Activated CD8-positive, alpha-beta memory T cell treated with anti-CD3 and anti-CD28 coated beads, Interleukin-2, amount 50 U/mL, for 4 hours (primary cell): ENCODE data around the gene POLA1.
"Not testable (repeated sequence)": the region's sequence is repeated elsewhere in the genome, so short reads cannot be mapped to it uniquely, and the experiment has no call there.

Experiments
- DNase-seq: peaks from one replicate; pipeline ENCODE4 v3.0.0-alpha.2; 2020

The POLA1 gene

GRCh38 chrX:24799565-24799964, 105.8 kb downstream of the POLA1 start:
- no peak for DNase-seq

DNA sequence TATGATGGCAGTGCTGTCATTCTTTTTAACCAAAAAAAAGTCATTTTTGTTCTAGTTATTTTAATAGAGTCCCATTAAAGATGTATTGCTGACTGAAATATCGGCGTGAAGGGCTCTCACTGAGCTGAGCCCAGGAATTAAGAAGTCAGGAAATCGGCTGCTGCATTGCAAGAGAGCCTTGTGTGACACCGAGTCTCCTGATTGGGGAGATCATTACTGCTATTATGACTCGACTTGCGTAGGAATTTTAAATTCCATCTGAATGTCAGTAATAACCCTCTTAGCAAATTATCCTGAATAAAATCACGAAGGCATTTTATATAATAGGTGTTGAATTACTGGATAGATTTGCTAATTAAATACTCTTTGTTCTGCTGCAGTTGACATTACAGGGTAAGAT, 111.5 kb downstream of the POLA1 start:
- no peak for DNase-seq

- DNase-seq = not testable (repeated sequence)
Measured at GRCh38 chrX:24819807-24820206, 126.1 kb downstream of the POLA1 start.

DNA sequence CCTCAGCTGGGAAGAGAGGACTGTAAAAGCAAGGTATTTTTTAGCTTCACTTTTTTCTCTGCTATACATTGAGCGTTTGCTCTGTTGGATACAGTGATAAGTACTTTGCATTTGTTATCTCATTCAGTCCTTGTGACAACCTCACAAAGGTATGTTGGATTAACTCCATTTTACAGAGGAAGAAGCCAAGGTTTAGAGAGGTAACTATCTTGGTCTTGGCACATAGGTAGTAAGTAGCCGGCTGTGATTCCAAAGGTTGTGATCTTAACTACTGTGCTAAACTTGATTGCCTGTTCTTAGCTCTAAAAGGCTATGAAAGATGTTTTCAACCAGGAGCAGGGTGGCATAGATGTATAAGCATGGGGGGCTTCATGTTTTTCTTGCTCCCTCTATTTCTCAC, 134.4 kb downstream of the POLA1 start:
- no peak for DNase-seq

- no peak for DNase-seq
Measured at GRCh38 chrX:24828600-24828999, 134.9 kb downstream of the POLA1 start.

GRCh38 chrX:24833695-24834094, 140.0 kb downstream of the POLA1 start:
- DNase-seq = no peak

GRCh38 chrX:24837966-24838365, 144.2 kb downstream of the POLA1 start:
- no peak for DNase-seq

GRCh38 chrX:24838629-24839028, 144.9 kb downstream of the POLA1 start:
- DNase-seq = no peak

- DNase-seq = no peak
Measured at GRCh38 chrX:24839331-24839730, 145.6 kb downstream of the POLA1 start.

GRCh38 chrX:24842486-24842885, 148.8 kb downstream of the POLA1 start:
- no peak for DNase-seq

GRCh38 chrX:24846550-24847150, 152.9 kb downstream of the POLA1 start:
- no peak for DNase-seq

DNA sequence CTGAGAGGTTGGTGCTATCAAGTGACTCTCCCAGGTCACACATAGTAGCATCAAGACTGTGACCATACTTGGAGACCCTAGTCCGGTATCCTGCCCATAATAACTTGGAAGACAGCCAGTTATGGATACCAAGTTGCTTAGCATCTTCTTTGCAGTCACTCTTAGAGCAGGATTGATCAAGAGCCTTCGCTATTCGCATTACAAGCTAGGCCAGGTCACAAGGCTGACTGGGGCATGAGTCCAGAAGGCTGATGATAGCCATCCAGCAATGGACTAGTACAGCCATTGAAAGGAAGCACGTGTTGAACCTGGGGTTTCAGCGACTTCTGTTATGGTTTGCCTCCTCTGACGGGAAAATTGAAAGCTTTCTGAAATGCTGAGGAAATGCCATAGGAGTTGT, 157.6 kb downstream of the POLA1 start:
- DNase-seq = no peak

DNA sequence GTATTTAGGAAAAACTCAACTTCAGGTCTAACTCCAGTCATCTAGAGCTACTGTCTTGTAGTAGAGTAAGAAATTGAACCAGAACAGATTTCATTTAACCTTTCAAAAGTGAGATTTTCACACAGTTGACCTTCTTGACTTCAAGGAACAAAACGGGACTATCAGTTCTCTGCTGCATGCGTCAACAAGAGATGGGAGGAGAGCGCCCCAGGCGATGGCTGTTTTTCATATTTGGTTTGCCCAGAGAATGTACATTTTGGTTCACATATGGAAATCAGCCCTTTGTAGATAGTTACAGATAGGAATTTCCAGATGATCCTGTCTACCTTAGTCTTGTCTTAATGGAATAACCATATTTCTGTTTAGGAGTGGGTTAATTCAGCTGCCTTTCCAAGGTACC, 158.1 kb downstream of the POLA1 start:
- no peak for DNase-seq

- DNase-seq = no peak
Measured at GRCh38 chrX:24858004-24858746, 164.5 kb downstream of the POLA1 start.

DNA sequence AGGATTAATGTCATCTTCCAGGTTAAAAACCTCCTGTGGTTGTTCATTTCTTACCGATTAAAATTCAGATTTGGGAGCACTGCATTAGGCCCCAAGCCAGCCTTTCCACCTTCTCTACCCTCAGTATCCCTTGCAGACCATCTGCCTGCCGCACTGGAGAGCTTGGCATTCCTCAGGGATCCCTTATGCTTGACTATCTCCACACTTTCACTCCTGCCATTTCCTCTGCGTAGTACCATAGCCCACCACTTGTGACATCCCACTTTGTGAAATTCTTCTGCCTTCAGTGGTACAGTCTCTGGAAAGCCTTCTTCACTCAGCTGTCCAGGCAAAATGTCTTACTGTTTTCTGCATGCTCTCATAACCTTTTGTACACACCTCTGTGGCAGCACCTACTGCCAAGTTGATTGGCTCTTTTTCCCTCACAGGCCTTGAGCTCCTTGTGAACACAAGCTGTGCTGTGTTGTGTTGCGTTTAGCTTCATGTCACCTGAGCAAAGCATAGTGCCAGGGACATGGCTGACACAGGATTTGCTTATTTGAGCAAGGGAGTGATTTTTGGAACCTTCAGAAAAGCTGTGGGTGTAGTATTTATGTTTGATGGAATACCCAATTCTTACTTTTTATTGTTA, 165.6 kb downstream of the POLA1 start:
- DNase-seq = no peak

DNA sequence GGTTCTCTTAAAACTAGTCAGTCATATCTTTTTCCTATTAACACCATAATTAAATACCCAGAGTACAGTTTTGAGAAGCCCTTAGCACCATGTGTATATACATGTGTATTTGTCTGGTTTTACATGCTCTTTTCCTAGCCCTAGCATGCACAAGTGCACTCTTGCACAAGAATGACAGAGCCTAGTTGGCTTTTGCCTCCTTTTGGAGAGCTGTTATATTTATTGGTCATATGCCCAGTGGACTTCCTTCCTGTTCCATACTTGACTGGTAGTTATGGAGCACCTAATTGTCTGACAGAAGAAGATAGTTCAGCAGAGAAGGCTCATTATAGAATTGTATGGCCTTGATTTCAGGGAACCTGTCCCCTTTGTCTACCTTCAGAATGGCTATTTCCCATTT, 166.4 kb downstream of the POLA1 start:
- no peak for DNase-seq

DNA sequence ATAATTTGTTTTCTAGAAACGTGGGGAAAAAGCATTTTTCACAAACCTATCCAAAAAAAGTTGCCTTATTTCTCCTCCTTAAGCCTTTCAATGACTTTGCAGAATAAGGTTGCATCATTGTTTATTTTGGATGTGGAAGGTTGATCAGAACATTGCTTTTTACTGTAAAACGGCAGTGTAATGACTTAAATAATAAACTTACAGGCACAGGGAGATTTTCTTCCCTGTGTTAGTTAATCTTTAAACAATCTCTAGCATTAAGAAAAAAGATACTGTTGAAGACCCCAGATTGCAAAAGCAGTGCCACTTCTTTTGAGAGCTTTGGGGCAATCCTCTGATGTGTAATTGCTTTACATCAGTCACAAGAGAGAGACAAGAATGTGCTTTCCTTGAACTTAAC, 168.6 kb downstream of the POLA1 start:
- DNase-seq = no peak

- not testable (repeated sequence) for DNase-seq
Measured at GRCh38 chrX:24863779-24864178, 170.1 kb downstream of the POLA1 start.

DNA sequence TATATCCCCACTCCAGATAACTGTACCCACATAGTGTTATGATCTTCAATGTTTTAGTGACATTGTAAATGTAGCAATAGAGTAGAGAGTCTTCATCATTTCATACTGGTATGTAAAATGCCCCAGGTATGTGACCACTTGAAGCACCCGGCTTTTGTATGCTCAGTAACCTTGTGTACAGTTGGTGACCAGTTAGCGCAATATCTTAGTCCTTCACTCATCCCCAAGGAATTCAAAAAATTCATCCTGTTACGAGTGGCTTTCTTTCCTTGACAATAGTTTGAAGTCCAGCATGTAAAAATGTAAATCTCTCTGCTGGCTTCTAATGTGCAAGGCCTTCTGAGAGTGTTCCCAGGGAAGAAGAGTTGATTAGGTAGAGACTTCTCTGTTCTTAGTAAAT, 176.4 kb downstream of the POLA1 start:
- no peak for DNase-seq

- DNase-seq = no peak
Measured at GRCh38 chrX:24874604-24875247, 181.0 kb downstream of the POLA1 start.

DNA sequence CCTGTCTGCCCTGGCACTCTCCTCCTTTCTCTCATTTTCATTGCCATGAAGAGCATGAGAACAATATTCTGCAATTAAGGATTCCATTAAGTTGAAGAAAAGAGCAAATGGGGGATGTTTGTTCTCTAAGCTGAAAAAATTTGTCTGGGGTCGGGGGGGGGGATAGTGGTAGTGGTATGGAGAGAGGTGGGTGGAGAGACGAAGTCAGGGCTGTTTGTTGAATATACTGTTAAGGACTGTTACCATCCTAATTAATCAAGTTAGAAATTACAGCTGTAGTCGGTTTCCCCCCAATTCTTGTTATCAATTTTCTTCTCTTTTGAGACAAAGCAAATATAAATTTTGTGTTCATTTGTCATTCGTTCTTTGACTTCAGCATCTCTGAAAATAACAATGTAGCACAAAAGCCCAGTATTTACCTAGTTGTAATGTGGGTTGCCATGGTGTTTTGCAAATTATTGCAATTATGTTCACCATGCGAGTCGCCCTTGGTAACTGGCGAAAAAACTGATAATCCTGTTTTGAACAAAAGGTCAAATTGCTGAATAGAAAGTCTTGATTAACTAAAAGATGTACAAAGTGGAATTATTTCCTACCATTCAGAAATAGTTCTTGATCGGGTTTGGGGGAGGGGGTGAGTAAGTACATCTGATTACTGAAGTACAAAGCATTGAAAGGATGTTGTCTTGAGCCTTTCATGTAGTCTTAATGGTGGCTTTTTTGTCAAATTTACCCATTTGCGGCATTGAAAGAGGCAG, 183.0 kb downstream of the POLA1 start:
- DNase-seq = no peak

DNA sequence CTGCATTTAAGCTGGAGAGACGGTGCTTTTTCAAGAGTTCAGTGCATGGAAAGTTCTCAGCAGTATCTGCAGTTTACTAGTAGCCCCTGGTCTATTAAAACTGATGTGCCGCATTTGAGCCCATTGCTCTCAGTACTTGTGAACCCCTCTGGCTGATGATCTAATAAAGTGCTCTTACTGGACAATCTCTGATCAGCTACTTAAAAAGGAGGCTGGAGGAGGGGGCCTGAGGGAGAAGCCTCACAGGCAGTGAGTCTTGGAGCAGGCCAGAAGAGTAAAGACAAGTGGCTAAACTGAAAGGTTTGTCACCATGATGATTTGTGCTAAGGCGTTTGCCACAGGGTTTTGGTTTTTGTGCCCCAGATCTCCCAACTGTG, 183.6 kb downstream of the POLA1 start:
- DNase-seq = no peak
